K562 (cell line): ENCODE measurements around the gene PEX3. TPM values are rescaled to one million over a fixed set of nuclear protein-coding genes. Genes with fewer than 3 reads are reported as not detected.

Source experiments
- BRF1 ChIP-seq: IDR thresholded peaks from 3 replicates; pipeline ENCODE4 v1.6.1; 2011; ENCODE audit warnings: borderline replicate concordance, mild to moderate bottlenecking; ENCODE audit not compliant: insufficient read length; ENCODE audit errors: extremely low read depth
- DPF2 ChIP-seq: fragments of 450-650 bp; IDR thresholded peaks from 2 replicates; pipeline ENCODE4 v1.6.1; 2016
- KDM4B ChIP-seq, 2 experiments: fragments of 450-650 bp in 1 of 2; sonication (generic) in 1 of 2; IDR thresholded peaks; 2 replicates each; pipeline ENCODE4 v1.6.1; 2016 to 2017; ENCODE audit warnings: borderline replicate concordance in 2 of 2, antibody characterized with exemption in 1 of 2, low read depth in 1 of 2, mild to moderate bottlenecking in 1 of 2
- SRSF1 ChIP-seq: fragments of 200-400 bp; formaldehyde crosslinking; IDR thresholded peaks from 2 replicates; pipeline ENCODE4 v1.6.1; 2017; ENCODE audit warnings: mild to moderate bottlenecking, low read depth, low read length, moderate library complexity
- ZNF507 ChIP-seq: conservative IDR thresholded peaks from 2 replicates; pipeline ENCODE4 v1.6.1; 2017; ENCODE audit warnings: missing genetic modification characterization, missing compliant biosample characterization
- polyA plus RNA-seq, 8 experiments: library from polyadenylated mRNA; depleted of rRNA in 4 of 8; stranded (reverse) in 5 of 8; unstranded in 3 of 8; fragments of >200 nt; fragmentation: Nextera tagmentation in 2 of 8; fragmentation: Illumina TruSeq in 1 of 8; extraction: Ambion mirVana in 2 of 8; extraction: Trizol in 1 of 8; gene quantifications; 2 replicates each; pipeline versions ENCODE4 v1.2.1 to v1.2.3, GENCODE V29; 2011 to 2014; ENCODE audit warnings: inconsistent platforms in 1 of 8, missing spikeins in 1 of 8
- total RNA-seq, 7 experiments: library from RNA; depleted of rRNA in 6 of 7; stranded (reverse); fragments of >200 nt in 6 of 7; fragmentation: Illumina TruSeq in 2 of 7; extraction: Trizol in 2 of 7; gene quantifications; 2 replicates each; pipeline versions ENCODE4 v1.2.1 to v1.2.3, GENCODE V29; 2011 to 2021; ENCODE audit warnings: low replicate concordance in 1 of 7
- TF ChIP-seq, protein P1 (sequence below): sonication (generic); IDR thresholded peaks from 2 replicates; pipeline ENCODE4 v1.6.1; 2016
- TF ChIP-seq, protein P2 (sequence below): fragments of 250-450 bp; sonication (Bioruptor Pico); IDR thresholded peaks from 2 replicates; pipeline ENCODE4 v1.6.1; 2021; ENCODE audit warnings: mild to moderate bottlenecking
- TF ChIP-seq, protein P3 (sequence below): fragments of 450-650 bp; IDR thresholded peaks from 2 replicates; pipeline ENCODE4 v1.6.1; 2016; ENCODE audit warnings: mild to moderate bottlenecking, moderate library complexity
- TF ChIP-seq, protein P4 (sequence below): fragments of 250-450 bp; sonication (Bioruptor Pico); IDR thresholded peaks from 2 replicates; pipeline ENCODE4 v1.5.0; 2021
- TF ChIP-seq, protein P5 (sequence below): fragments of 250-450 bp; sonication (Bioruptor Pico); IDR thresholded peaks from 2 replicates; pipeline ENCODE4 v1.8.0; 2021; ENCODE audit warnings: mild to moderate bottlenecking, moderate library complexity

The PEX3 gene
- total and polyA plus RNA-seq, 9 of the 15 experiments (the other 6 are each of a cell fraction or from before 2014, with no cell fraction given) = 17.3 to 69.6 (median 32.7) TPM

DNA sequence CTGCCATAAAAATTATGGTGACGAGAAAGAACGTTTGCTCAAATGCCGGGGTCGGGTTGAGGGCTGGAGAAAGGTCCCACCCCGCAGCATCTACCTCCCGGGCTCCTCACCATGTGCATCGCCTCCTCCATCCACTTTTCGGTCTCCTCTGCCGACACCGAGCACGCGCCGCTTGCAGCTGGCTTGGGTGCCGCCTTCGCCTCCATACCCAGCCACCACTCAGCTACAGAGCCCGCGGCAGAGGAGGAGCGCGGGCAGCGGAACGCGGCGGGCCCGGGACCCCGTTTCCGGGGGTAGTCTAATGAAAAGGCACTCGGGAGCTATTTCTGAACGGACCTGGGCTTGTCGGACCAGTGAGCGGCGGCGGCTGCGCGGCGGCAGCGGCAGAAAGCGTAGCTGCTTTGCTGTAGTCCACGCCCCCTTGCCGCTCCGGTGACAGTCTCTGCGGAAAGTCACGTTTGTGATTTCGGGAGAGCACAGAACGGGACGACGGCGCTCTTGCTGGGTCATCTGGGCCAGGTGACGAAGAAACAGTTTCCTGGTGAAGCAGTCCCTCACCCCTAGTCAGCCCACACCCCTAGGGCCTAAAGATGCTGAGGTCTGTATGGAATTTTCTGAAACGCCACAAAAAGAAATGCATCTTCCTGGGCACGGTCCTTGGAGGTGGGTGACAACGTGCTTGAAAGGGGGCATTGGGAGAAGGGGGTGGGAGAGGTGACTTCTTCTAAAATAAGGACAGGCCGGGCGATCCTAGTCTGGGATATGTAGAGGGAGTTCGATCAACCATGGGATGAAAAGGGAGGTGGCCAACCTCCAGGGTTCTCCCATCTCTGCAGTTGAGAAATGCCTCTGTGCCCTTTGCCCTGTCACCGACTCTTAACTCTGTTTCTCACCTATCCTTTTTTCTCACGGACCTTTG, at the start of gene PEX3, which contains the start of gene ADAT2 (continued):
- TF ChIP-seq BRF1 (no peak), DPF2 (peak; percentile 53), KDM4B (IDR thresholded peaks at IDR 0.05; ENCODE audit: borderline replicate concordance in 2 of 2, low read depth in 1 of 2) (peak in 1 of 2 experiments; percentile 86; a peak in 1 of 4 replicates), ZNF507 (tag) (no peak), SRSF1 (peak; percentile 90; the same call in 1 of the 2 replicates)
- TF ChIP-seq, protein P1, sequence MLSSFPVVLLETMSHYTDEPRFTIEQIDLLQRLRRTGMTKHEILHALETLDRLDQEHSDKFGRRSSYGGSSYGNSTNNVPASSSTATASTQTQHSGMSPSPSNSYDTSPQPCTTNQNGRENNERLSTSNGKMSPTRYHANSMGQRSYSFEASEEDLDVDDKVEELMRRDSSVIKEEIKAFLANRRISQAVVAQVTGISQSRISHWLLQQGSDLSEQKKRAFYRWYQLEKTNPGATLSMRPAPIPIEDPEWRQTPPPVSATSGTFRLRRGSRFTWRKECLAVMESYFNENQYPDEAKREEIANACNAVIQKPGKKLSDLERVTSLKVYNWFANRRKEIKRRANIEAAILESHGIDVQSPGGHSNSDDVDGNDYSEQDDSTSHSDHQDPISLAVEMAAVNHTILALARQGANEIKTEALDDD = peak; percentile 11; the same call in 1 of the 2 replicates
- TF ChIP-seq, protein P2, sequence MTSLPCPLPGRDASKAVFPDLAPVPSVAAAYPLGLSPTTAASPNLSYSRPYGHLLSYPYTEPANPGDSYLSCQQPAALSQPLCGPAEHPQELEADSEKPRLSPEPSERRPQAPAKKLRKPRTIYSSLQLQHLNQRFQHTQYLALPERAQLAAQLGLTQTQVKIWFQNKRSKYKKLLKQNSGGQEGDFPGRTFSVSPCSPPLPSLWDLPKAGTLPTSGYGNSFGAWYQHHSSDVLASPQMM (CRISPR knock-in tag) = no peak
- TF ChIP-seq, protein P3, sequence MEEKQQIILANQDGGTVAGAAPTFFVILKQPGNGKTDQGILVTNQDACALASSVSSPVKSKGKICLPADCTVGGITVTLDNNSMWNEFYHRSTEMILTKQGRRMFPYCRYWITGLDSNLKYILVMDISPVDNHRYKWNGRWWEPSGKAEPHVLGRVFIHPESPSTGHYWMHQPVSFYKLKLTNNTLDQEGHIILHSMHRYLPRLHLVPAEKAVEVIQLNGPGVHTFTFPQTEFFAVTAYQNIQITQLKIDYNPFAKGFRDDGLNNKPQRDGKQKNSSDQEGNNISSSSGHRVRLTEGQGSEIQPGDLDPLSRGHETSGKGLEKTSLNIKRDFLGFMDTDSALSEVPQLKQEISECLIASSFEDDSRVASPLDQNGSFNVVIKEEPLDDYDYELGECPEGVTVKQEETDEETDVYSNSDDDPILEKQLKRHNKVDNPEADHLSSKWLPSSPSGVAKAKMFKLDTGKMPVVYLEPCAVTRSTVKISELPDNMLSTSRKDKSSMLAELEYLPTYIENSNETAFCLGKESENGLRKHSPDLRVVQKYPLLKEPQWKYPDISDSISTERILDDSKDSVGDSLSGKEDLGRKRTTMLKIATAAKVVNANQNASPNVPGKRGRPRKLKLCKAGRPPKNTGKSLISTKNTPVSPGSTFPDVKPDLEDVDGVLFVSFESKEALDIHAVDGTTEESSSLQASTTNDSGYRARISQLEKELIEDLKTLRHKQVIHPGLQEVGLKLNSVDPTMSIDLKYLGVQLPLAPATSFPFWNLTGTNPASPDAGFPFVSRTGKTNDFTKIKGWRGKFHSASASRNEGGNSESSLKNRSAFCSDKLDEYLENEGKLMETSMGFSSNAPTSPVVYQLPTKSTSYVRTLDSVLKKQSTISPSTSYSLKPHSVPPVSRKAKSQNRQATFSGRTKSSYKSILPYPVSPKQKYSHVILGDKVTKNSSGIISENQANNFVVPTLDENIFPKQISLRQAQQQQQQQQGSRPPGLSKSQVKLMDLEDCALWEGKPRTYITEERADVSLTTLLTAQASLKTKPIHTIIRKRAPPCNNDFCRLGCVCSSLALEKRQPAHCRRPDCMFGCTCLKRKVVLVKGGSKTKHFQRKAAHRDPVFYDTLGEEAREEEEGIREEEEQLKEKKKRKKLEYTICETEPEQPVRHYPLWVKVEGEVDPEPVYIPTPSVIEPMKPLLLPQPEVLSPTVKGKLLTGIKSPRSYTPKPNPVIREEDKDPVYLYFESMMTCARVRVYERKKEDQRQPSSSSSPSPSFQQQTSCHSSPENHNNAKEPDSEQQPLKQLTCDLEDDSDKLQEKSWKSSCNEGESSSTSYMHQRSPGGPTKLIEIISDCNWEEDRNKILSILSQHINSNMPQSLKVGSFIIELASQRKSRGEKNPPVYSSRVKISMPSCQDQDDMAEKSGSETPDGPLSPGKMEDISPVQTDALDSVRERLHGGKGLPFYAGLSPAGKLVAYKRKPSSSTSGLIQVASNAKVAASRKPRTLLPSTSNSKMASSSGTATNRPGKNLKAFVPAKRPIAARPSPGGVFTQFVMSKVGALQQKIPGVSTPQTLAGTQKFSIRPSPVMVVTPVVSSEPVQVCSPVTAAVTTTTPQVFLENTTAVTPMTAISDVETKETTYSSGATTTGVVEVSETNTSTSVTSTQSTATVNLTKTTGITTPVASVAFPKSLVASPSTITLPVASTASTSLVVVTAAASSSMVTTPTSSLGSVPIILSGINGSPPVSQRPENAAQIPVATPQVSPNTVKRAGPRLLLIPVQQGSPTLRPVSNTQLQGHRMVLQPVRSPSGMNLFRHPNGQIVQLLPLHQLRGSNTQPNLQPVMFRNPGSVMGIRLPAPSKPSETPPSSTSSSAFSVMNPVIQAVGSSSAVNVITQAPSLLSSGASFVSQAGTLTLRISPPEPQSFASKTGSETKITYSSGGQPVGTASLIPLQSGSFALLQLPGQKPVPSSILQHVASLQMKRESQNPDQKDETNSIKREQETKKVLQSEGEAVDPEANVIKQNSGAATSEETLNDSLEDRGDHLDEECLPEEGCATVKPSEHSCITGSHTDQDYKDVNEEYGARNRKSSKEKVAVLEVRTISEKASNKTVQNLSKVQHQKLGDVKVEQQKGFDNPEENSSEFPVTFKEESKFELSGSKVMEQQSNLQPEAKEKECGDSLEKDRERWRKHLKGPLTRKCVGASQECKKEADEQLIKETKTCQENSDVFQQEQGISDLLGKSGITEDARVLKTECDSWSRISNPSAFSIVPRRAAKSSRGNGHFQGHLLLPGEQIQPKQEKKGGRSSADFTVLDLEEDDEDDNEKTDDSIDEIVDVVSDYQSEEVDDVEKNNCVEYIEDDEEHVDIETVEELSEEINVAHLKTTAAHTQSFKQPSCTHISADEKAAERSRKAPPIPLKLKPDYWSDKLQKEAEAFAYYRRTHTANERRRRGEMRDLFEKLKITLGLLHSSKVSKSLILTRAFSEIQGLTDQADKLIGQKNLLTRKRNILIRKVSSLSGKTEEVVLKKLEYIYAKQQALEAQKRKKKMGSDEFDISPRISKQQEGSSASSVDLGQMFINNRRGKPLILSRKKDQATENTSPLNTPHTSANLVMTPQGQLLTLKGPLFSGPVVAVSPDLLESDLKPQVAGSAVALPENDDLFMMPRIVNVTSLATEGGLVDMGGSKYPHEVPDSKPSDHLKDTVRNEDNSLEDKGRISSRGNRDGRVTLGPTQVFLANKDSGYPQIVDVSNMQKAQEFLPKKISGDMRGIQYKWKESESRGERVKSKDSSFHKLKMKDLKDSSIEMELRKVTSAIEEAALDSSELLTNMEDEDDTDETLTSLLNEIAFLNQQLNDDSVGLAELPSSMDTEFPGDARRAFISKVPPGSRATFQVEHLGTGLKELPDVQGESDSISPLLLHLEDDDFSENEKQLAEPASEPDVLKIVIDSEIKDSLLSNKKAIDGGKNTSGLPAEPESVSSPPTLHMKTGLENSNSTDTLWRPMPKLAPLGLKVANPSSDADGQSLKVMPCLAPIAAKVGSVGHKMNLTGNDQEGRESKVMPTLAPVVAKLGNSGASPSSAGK = 0 out of 2 replicates have a peak, but pooled peaks have one; percentile 40
- TF ChIP-seq, protein P4, sequence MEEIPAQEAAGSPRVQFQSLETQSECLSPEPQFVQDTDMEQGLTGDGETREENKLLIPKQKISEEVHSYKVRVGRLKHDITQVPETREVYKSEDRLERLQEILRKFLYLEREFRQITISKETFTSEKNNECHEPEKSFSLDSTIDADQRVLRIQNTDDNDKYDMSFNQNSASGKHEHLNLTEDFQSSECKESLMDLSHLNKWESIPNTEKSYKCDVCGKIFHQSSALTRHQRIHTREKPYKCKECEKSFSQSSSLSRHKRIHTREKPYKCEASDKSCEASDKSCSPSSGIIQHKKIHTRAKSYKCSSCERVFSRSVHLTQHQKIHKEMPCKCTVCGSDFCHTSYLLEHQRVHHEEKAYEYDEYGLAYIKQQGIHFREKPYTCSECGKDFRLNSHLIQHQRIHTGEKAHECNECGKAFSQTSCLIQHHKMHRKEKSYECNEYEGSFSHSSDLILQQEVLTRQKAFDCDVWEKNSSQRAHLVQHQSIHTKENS = no peak
- TF ChIP-seq, protein P5, sequence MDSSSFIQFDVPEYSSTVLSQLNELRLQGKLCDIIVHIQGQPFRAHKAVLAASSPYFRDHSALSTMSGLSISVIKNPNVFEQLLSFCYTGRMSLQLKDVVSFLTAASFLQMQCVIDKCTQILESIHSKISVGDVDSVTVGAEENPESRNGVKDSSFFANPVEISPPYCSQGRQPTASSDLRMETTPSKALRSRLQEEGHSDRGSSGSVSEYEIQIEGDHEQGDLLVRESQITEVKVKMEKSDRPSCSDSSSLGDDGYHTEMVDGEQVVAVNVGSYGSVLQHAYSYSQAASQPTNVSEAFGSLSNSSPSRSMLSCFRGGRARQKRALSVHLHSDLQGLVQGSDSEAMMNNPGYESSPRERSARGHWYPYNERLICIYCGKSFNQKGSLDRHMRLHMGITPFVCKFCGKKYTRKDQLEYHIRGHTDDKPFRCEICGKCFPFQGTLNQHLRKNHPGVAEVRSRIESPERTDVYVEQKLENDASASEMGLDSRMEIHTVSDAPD (CRISPR knock-in tag) = no peak
